Mesenteric fat pad (tissue), 1 donor: ENCODE data around the gene ROBO2. TPM values are rescaled to one million over a fixed set of nuclear protein-coding genes. Genes with fewer than 3 reads are reported as not detected.

Source experiments
- DNase-seq: peaks from one replicate; pipeline ENCODE4 v3.0.0-alpha.2; 2020; ENCODE audit warnings: low spot score
- total RNA-seq: library from RNA; stranded (reverse); fragmentation: NEBNext Ultra II Directional; extraction: Animal tissue kit (Norgen Biotek cat#: 25700); gene quantifications from one replicate; pipeline ENCODE4 v1.2.1, GENCODE V29; 2021
- donor health status: DM: yes; HTN: yes; CAD: no.

Gene ROBO2
- total RNA-seq, 1 donor from 2014 or later: 1.8 TPM

DNA sequence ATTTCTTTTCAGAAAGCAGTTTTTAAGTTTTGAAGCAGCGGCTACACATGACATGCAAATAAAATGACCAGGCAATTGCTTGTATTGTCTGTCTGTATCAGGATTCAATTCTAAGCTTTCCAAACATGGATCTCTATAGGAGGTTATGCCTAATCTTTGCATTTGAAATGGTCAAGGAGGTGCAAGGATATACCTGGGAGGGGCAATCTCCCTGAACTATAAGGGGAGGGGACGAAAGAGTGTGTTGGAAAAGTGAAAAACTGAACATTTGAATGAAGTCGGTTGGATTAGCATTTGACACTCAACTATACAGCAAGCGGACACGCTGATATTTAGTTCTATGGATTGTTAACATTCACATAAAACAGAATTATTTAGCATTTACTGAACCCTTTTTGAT lies 11.7 kb downstream of the ROBO2 start:
- no peak for DNase-seq

DNA sequence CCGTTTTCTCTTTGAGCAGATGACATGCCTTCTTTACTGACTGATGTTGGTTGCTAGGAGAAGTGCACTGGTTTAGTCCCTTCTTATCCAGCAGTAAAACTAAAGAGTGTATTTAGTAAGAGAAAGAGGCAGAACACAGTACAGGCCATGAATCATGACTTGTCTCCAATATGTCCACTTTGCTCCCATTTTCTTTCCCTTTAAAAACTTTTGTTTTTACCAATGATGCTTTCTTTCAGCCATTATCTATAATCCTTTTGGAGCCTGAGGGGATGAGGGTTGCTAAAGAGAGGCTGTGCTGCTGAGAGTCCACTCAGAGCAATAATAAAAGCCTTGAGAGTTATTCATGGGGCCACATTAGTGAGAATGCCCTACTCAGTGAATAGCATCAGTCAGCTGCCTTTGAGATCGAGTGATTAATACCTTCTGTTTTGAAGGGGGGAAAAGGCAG lies 12.2 kb downstream of the ROBO2 start:
- no peak for DNase-seq

DNA sequence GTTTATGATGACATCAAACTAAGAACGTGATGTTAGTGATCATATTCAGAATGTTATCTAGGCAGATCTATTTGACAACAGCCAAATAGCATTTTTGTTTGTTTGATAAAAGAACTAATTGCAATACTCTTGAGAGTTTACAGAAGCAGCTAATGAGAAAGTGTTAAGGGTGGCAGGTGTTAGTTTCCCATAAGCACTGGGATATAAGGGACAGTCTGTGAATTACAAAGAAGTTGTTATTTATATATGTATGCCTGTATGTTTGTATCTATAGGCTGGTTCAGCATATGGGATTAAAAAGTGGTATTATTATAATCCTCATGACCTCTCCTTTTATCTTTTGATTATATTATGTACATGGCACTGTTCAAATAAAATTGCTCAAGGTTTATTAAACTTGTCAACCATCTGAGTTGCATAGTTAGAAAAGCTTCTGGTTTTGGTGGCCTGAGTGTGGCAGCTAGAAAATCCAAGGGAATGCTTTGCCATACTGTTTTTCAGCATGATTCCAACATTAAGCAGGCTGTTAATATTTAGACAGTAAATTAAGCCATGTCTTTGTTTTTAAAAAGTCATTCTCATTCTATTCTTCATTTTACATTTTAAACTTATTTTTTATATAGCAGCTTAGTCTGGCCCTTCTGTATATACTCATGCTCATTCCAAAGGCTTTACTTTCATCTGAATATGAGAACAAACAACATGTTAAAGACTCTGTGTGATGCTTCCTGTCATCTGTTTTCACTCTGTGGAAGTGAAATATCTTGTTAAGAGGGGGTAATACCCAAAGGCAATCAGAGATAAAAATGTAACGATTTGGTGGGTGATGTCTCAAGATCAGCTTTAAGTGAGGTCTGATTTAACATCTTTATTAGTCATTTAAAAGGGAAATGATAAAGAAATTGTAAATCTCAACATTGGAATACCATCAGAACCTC lies 13.1 kb downstream of the ROBO2 start:
- no peak for DNase-seq

DNA sequence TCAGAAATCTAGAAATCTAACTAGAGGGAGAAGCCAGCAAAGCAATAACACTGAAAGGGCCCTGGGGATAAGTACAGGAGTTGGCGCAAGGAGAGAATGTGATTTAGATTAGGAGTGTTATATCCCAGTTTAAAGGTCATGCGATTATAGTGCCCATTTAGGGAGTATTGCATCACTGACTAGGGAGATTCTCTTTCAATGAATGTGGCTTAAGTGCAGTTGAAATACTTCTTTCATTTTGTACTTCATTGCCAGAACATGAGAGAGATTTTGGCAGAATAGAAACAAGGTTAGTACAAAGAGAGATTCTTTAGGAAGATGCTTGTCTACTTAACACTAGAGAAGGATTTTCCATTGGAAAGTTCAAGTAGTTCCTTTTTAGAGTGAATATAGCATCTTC lies 13.9 kb downstream of the ROBO2 start:
- DNase-seq: no peak

DNA sequence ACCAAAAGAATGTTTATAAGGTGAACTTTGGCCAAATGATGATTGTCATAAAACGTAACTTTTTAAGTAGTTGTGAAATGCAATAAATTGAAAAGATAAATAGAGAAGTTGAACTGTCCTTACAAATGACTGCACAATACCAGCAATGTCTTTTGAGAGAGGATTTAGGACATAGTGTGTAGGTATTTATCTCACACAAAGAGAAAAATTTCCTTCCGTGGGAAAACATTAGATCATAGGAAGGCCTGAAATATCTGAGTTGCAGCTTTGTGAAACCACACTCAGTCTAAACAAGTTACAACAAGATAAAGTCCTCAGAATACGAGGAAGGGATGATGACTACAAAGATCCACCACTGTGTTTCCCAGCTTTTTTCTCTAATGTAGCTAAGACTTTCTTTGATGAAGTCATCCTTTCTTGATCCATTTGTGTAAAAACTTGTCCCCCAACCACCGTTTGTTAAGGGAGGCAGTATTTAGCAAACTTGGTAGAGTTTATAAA lies 16.0 kb downstream of the ROBO2 start:
- DNase-seq: no peak

DNA sequence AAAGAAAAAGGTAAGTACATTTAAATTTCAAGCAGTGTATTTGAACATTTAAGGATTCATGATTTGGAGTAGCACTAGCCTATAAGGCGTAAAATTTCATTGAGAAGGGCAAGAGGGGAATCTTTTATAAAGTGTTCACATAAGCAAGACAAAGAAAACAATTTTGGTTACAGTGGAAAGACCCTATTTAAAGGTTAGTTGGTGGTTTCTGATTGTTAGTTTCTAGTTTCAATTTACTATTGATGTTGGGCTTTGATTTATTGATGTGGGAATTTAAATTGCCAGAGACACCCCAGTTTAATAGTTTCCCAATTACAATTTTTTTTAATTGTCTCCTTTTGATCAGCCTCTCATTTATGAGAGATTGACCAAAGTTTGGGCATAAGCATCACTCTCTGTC lies 19.5 kb downstream of the ROBO2 start:
- no peak for DNase-seq

DNA sequence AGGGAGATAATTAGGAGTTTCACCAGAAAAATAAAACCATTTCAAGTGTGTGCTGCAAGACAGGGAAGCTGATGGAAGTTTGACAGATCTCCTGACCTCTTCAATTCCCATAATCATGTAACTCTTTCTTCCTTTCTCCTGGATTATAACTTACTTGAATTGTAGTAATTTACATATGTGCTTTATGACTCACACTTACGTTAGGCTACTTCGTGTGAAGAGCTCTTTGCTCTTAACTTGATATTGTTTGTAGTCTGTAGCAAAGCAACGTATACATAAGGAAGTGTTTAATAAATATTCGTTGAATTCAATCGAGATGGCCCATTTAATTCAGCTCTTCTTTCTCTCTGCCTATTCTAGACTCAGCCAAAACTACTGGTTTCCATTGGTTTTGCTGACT lies 23.5 kb downstream of the ROBO2 start:
- no peak for DNase-seq

DNA sequence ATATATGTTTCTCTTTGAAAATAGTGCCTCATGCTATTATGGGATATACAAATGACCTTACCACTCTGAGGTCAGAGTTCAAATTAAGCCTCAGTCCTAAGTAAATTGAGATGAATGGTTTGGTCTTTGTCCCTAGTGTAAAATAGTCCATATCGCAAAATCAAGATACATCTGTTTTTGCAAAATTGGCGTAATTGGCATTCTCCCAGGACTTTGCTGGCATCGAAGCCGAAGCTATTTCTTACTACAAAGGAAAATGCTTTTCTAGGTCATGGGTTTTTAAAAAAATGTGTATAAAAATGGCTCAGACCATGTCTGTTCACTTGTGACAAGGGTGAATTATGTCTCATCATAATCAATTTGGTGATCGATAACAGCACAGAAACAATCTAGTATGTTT lies 25.9 kb downstream of the ROBO2 start:
- DNase-seq: no peak

DNA sequence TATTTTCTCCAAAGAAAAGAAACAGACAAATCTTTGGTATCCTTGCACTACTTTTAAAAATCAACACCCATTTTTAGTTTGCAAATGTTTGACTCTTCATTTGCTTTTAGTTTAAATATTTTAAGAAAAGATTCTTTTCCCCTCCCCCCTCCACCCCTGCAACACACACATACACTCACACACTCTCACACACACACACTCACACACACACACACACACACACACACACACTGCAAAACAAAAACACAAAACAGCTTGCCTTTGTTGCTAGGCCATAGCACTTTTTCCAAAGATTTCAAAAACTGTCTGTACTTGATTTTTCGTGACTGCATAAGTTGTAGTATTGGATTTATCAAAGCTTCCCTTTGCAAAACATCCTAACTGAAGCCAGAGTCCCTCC lies 26.9 kb downstream of the ROBO2 start:
- no peak for DNase-seq

DNA sequence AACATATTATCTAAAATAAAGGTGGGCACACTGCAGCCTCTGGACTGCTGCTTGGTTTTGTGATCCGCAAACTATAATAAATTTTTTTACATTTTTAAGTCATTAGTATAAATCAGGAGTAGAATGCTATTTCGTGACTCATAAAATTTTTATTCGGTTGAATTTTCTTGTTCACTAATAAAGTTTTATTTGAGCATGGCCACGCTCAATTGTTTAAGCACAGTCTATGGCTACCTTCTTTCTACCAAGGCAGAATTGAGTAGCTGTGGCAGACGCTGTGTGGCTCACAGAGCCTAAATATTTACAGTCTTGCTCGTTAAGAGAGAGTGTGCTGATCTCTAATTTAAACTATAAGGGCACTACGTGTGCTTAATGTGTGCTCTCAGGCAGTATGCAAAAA lies 28.9 kb downstream of the ROBO2 start:
- DNase-seq: no peak

DNA sequence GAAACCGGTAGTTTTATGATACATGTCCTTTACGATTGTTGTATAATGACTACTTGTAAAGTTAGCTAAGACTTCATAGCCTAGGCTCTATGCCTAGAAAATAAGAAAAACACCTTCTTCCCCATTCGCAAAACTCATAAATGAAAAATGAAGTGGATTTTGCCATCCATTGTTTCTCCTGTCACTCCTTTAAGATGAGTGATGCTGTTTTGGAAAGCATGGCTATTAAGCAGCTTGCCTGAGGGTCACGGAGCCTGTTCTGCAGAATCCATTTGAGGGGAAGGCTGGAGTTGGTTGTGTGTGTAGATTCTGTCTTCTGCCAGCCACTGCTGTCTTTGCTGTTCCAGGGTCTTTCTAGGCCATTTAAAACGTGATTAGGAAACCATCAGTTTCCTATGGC lies 31.5 kb downstream of the ROBO2 start:
- DNase-seq: no peak

DNA sequence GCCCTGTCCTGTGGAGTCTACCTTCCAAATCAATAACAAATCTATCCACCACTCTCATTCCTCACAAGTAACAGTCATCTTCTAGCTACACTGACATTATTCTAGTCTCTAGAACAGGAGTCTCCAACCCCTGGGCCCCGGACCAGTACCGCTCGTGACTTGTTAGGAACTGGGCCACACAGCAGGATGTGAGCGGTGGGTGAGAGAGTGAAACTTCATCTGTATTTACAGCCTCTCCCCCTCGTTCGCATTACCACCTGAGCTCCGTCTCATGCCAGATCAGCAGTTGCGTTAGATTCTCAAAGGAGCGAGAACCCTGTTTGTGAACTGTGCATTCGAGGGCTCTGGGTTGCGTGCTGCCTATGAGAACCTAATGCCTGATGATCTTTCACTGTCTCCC lies 31.9 kb downstream of the ROBO2 start:
- DNase-seq: no peak

DNA sequence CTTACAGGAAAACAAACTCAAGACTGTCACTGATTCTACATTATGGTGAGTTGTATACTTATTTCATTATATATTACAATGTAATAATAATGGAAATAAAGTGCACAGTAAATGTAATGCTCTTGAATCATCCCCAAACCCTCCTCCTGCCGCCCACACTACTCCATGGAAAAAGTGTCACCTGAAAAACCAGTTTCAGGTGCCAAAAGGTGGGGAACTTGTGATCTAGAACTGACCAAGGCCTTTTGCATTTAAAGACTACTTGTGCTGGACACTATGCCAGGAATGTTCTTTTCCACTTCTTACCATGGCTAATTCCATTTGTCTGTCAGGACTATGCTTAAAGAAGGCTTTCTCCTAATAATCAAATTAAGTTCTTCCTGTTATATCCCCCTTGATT lies 32.3 kb downstream of the ROBO2 start:
- DNase-seq: no peak

DNA sequence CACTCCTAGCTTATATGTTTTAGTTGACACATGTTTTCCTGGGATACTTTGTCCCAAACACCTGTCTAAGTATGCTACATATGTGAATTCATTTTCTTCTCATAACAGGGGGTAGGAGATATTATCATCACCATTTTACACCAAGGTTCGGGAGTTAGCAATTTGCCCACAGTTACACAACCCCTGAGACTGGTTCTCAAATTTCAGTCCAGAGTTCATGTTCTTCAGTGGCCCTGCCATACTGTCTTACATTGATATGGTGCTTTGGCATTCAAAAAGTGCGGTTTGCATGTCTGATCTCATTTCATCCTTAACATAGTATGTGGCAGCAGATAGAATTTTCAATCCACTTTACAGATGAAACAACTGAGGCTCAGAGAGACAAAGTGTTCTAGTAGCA lies 38.4 kb downstream of the ROBO2 start:
- DNase-seq: no peak

DNA sequence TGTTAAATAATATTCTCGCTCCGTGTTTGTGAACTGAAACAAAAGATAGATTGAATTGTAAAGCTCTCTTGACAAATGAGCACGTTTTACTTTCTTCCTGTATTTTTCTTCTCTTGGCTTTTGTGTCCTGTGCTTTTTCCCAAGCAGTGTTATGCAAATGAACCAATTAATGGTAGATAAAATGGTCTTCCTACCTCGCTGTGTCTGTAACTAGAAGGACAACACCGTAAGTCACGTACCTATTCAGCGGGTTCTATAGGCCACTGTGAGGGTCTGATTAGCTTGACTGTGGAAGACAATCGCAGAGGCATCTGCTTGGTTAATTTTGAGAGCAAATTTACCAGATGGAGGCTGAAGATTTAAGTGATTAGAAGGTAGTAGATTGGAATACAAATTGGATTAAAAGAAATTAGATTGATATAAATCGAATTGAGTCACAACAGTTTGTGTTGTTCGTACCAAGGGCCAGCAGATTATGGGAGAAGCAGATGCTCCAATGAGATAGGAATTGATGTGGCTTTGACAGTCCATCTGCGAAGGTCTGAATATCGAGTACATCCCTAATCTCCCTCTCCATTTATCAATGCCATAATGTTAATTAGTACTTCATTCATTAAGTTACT lies 40.2 kb downstream of the ROBO2 start:
- DNase-seq: no peak

DNA sequence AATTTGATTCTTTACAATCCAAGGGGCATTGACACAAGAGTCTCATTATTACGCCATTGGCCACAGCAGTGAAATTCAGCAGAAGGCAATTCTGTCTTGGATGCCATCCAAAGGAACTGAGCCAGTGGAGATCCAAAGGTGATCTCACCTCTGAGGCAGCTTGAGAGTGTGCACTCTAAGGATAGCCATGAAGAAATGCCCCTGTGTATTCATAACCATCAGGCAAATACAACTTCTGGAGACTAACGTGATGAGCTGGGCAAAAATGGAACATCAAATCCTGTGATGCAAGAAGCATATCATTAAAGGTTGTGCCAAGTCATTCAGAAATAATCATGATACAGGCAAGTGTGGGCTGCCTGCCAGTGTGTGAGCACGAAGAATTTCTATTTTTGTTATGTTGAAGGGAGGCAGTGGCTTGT lies 41.4 kb downstream of the ROBO2 start:
- no peak for DNase-seq

DNA sequence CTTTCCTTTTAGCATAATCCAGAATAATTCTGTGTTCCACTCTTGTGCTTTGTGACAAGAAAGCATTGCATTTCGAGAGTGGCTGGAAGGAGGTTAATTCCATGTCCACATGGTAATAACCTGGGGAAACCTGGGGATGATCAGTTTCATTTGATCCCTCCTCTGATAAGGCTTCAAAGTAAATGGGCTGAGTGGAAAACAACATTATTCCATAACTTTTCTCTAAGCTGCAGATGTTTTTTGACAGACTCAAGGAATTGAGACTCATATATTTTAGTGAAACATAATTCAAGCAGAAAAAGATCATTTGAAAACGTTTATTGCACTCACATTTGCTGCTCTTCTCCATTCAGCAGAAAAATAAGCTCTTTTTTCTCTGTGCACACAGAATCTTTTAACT lies 44.6 kb downstream of the ROBO2 start:
- DNase-seq: no peak

DNA sequence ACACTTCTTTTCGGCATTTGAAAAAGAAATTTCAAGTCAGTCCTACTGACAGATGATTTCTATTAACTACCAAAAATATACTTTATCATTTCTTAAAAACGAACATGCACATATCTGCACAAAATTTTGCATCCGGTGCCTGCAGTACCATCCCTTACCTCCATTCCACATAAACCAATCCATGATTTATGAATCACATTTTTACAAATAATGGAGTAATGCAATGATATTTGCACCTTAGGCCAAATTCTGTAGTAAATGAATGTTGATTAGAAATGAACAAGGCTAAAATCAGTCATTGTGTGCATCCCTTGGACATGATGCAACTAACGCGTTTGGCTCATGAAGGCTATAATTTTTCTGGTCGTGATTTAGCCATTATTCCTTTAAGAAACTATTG lies 46.5 kb downstream of the ROBO2 start:
- DNase-seq: no peak

DNA sequence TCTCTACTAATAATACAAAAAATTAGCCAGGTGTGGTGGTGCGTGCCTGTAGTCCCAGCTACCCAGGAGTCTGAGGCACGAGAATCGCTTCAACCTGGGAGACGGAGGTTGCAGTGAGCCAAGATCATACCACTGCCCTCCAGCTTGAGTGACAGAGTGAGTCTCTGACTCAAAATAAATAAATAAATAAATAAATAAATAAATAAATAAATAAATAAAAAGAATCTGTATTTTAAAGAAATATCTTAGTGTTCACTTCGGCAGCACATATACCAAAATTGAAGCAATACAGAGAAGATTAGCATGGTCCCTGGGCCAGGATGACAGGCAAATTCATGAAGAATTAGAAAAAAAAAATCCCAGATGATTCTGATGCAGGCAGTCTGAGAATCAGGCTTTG lies 51.9 kb downstream of the ROBO2 start:
- DNase-seq: no peak

DNA sequence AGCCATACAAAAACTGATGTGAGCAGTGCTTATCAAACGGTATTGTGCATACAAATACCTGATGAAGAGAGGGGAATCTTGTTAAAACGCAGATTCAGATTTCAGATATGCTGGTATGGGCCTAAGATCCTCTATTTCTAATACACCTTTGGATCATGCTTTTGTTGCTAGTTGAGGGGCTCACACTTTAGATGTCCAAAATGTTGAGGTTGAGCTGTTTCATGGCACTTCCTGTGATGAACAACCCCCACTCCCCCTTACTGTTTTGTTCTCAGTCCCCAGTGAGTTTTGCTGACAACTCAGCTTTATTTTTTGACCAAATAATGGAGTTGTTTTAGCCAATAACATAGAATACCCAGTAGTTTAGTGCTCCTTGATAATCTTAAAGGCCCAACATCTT lies 53.2 kb downstream of the ROBO2 start:
- no peak for DNase-seq

DNA sequence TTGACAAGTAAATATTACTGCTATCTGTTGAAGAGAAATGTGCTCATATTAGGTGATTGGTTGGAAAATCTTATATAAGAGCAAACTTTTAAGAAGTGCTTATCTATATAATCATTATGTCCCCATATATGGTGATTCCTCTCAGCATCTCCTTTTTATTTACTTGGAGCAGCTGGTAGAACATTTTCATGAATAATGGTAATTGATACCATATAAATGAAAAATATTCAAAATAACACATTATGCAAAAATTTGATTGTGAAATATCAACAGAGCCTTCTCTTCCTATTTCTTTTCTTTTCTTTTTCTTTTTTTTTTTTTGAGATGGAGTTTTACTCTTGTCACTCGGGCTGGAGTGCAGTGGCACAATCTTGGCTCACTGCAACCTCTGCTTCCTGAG lies 56.2 kb downstream of the ROBO2 start:
- DNase-seq: no peak
